HCT116 (cell line): ENCODE measurements around the gene OR10S1. TPM values are rescaled to one million over a fixed set of nuclear protein-coding genes. Genes with fewer than 3 reads are reported as not detected.

ENCODE experiments used
- ATAC-seq: fragments of 200-7000 bp; cut with Tn5 transposase; 2 replicates; pipeline ENCODE4 v1.9.1; 2020; ENCODE audit warnings: mild to moderate bottlenecking, moderate library complexity
- Bru-seq: library from RNA; stranded (reverse); fragments of 400-500 nt; gene quantifications from one replicate; lab custom pipeline; 2021; lab: Mats Ljungman, UMichigan
- BruChase-seq, 2 experiments: library from RNA; stranded (reverse); fragments of 400-500 nt; gene quantifications; one replicate each; lab custom pipeline; 2021; lab: Mats Ljungman, UMichigan
- BruUV-seq: library from RNA; stranded (reverse); fragments of 400-500 nt; replicated peaks from 2 replicates; lab custom pipeline; 2021; lab: Mats Ljungman, UMichigan
- CTCF ChIA-PET: fragments of 300-600 bp; sonication (Branson Sonifier 250); formaldehyde crosslinking; loops from one replicate; lab custom pipeline; 2021; ENCODE audit warnings: antibody characterized with exemption; lab: Charles Lee
- POLR2A ChIA-PET: fragments of 300-600, 350-600 bp; sonication (Branson Sonifier 250); formaldehyde crosslinking; loops from one replicate; lab custom pipeline; 2021; ENCODE audit warnings: antibody characterized with exemption; lab: Charles Lee
- RAD21 ChIA-PET, 2 experiments: fragments of 300-600 bp; sonication (Branson Sonifier 250); formaldehyde crosslinking; loops; one replicate each; lab custom pipeline; 2023; ENCODE audit warnings: low total read pairs in 2 of 2; ENCODE audit not compliant: uncharacterized antibody in 2 of 2, unreplicated experiment in 2 of 2, low non-redundant PET in 1 of 2; lab: Charles Lee
- DNase-seq: peaks from one replicate; pipeline ENCODE4 v3.0.0-alpha.2; 2010; ENCODE audit warnings: low read depth, low spot score
- H2AFZ ChIP-seq: fragments of 200-600 bp; shearing (Covaris generic), sonication (generic); 2 replicates; pipeline ENCODE4 v1.6.1; 2017; ENCODE audit warnings: low read depth, mixed run types, mixed read lengths, antibody characterized with exemption, low read length; ENCODE audit not compliant: poor library complexity, severe bottlenecking
- H3K27ac ChIP-seq: 2 replicates; pipeline ENCODE4 v1.5.1; 2012; ENCODE audit warnings: low read depth, low read length
- H3K27me3 ChIP-seq: fragments of 200-600 bp; sonication (generic); 2 replicates; pipeline ENCODE4 v1.6.1; 2016; ENCODE audit warnings: mixed run types, low read length, mixed read lengths; ENCODE audit not compliant: insufficient read depth
- H3K36me3 ChIP-seq, 2 experiments: fragments of 200-500 bp in 1 of 2; fragments of 200-600 bp in 1 of 2; sonication (Bioruptor generic) in 1 of 2; sonication (generic) in 1 of 2; 2 replicates each; pipeline versions ENCODE4 v1.5.1 to v1.6.1; 2014 to 2016; ENCODE audit warnings: low read length in 2 of 2, inconsistent platforms in 1 of 2, mixed read lengths in 1 of 2, mixed run types in 1 of 2; ENCODE audit not compliant: insufficient read depth in 2 of 2, control insufficient read depth in 1 of 2
- H3K4me1 ChIP-seq, 2 experiments: fragments of 200-600 bp in 1 of 2; sonication (generic) in 1 of 2; 2 replicates each; pipeline versions ENCODE4 v1.5.1 to v1.6.1; 2012 to 2017; ENCODE audit warnings: low read length in 2 of 2, inconsistent platforms in 1 of 2, mild to moderate bottlenecking in 1 of 2, mixed read lengths in 1 of 2, mixed run types in 1 of 2, moderate library complexity in 1 of 2; ENCODE audit not compliant: insufficient read depth in 2 of 2, control insufficient read depth in 1 of 2
- H3K4me2 ChIP-seq: fragments of 200-600 bp; sonication (generic); 2 replicates; pipeline ENCODE4 v1.6.1; 2017; ENCODE audit warnings: mixed run types, low read length, mixed read lengths
- H3K4me3 ChIP-seq, 2 experiments: fragments of 200-600 bp in 1 of 2; sonication (generic) in 1 of 2; replicated peaks in 1 of 2; 2 replicates each; pipeline ENCODE4 v1.5.1; 2011 to 2016; ENCODE audit warnings: low read length in 2 of 2, control low read depth in 1 of 2, low read depth in 1 of 2, mild to moderate bottlenecking in 1 of 2, mixed read lengths in 1 of 2, mixed run types in 1 of 2
- H3K79me2 ChIP-seq: fragments of 200-600 bp; sonication (generic); 2 replicates; pipeline ENCODE4 v1.6.1; 2017; ENCODE audit warnings: mild to moderate bottlenecking, mixed run types, low read length, moderate library complexity, mixed read lengths; ENCODE audit not compliant: insufficient read depth
- H3K9ac ChIP-seq: fragments of 200-600 bp; sonication (generic); 2 replicates; pipeline ENCODE4 v1.6.1; 2016; ENCODE audit warnings: low read length, mixed read lengths
- H3K9me2 ChIP-seq: fragments of 200-600 bp; sonication (generic), shearing (Covaris generic); 2 replicates; pipeline ENCODE4 v1.6.1; 2017; ENCODE audit warnings: mixed run types, mild to moderate bottlenecking, moderate library complexity; ENCODE audit not compliant: insufficient read depth
- H3K9me3 ChIP-seq, 2 experiments: fragments of 200-500 bp in 1 of 2; fragments of 200-600 bp in 1 of 2; sonication (Bioruptor generic) in 1 of 2; sonication (generic) in 1 of 2; 2 replicates each; pipeline ENCODE4 v1.6.1; 2014 to 2017; ENCODE audit warnings: low read length in 2 of 2, mixed read lengths in 2 of 2, inconsistent platforms in 1 of 2, low read depth in 1 of 2, mild to moderate bottlenecking in 1 of 2, mixed run types in 1 of 2, moderate library complexity in 1 of 2; ENCODE audit not compliant: control insufficient read depth in 1 of 2, insufficient read depth in 1 of 2
- H4K20me1 ChIP-seq: fragments of 200-600 bp; sonication (generic), shearing (Covaris generic); 2 replicates; pipeline ENCODE4 v1.6.1; 2017; ENCODE audit warnings: mixed run types, mild to moderate bottlenecking, moderate library complexity; ENCODE audit not compliant: insufficient read depth
- ATF3 ChIP-seq: IDR thresholded peaks from 2 replicates; pipeline ENCODE4 v1.6.1; 2012
- CBX3 ChIP-seq: IDR thresholded peaks from 2 replicates; pipeline ENCODE4 v1.6.1; 2012; ENCODE audit warnings: low read depth
- CEBPB ChIP-seq: IDR thresholded peaks from 2 replicates; pipeline ENCODE4 v1.6.1; 2012; ENCODE audit warnings: low read depth
- CTCF ChIP-seq, 3 experiments: fragments of 200-600 bp in 1 of 3; sonication (generic) in 1 of 3; IDR thresholded peaks in 2 of 3; conservative IDR thresholded peaks in 1 of 3; 2 replicates each; pipeline ENCODE4 v1.5.1; 2012 to 2017; ENCODE audit warnings: low read depth in 2 of 3, low read length in 2 of 3, antibody characterized with exemption in 1 of 3, borderline replicate concordance in 1 of 3, control low read depth in 1 of 3, mild to moderate bottlenecking in 1 of 3, mixed read lengths in 1 of 3, mixed run types in 1 of 3, moderate library complexity in 1 of 3; ENCODE audit not compliant: insufficient read depth in 1 of 3
- EGR1 ChIP-seq: IDR thresholded peaks from 2 replicates; pipeline ENCODE4 v1.6.1; 2012; ENCODE audit warnings: low read depth
- ELF1 ChIP-seq: IDR thresholded peaks from 2 replicates; pipeline ENCODE4 v1.6.1; 2012; ENCODE audit warnings: low read depth, borderline replicate concordance
- EZH2phosphoT487 ChIP-seq: fragments of 200-600 bp; IDR thresholded peaks from 2 replicates; pipeline ENCODE4 v1.6.1; 2018; ENCODE audit warnings: antibody characterized with exemption, borderline replicate concordance
- FOSL1 ChIP-seq: IDR thresholded peaks from 2 replicates; pipeline ENCODE4 v1.6.1; 2012; ENCODE audit warnings: low read depth
- JUND ChIP-seq: IDR thresholded peaks from 2 replicates; pipeline ENCODE4 v1.6.1; 2012
- MAX ChIP-seq: IDR thresholded peaks from 2 replicates; pipeline ENCODE4 v1.6.1; 2012
- POLR2A ChIP-seq: IDR thresholded peaks from 2 replicates; pipeline ENCODE4 v1.7.0; 2011; ENCODE audit warnings: borderline replicate concordance; ENCODE audit not compliant: insufficient read depth, insufficient read length; ENCODE audit errors: extremely low read depth
- POLR2AphosphoS5 ChIP-seq: IDR thresholded peaks from 2 replicates; pipeline ENCODE4 v1.6.1; 2011; ENCODE audit warnings: mild to moderate bottlenecking, low read depth, low read length, moderate library complexity
- REST ChIP-seq: IDR thresholded peaks from 2 replicates; pipeline ENCODE4 v1.6.1; 2012; ENCODE audit warnings: low read depth
- SP1 ChIP-seq: IDR thresholded peaks from 2 replicates; pipeline ENCODE4 v1.6.1; 2012; ENCODE audit warnings: low read depth
- SRF ChIP-seq: IDR thresholded peaks from 2 replicates; pipeline ENCODE4 v1.6.1; 2012; ENCODE audit warnings: low read depth
- ZFX ChIP-seq: fragments of 450-650 bp; IDR thresholded peaks from 2 replicates; pipeline ENCODE4 v1.6.1; 2017
- intact Hi-C: fragments of 100-400 bp; cut with micrococcal nuclease; formaldehyde crosslinking; loops from 2 replicates; pipeline ENCODE4 v1.10.0; 2022
- long read RNA-seq: library from polyadenylated mRNA; unstranded; transcript quantifications from one replicate; pipeline ENCODE4 v2.0.0, GENCODE V29; 2021; ENCODE audit not compliant: unreplicated experiment
- polyA plus RNA-seq: library from polyadenylated mRNA; unstranded; fragments of >200 nt; gene quantifications from 2 replicates; pipeline ENCODE4 v1.2.1, GENCODE V29; 2012; ENCODE audit warnings: missing spikeins
- total RNA-seq: library from RNA; stranded (reverse); gene quantifications from one replicate; pipeline ENCODE4 v1.2.1, GENCODE V29; 2021; ENCODE audit not compliant: unreplicated experiment

OR10S1 gene
- total RNA-seq (not detected), Bru-seq, nascent RNA (percentile 50 among the genes with signal in this experiment), BruChase-seq, experiment 1, labeled RNA remaining after a 6-hour chase (not detected), BruChase-seq, experiment 2, labeled RNA remaining after a 2-hour chase (percentile 20 among the genes with signal in this experiment)
- 0.05 and 0.10 TPM in 2 replicates for polyA plus RNA-seq
- long read RNA-seq: 0 reads

- H3K27me3 ChIP-seq: no peaks in the 10 kb centered on the region
- H3K4me1 ChIP-seq: no peaks in the 10 kb centered on the region
- 0 out of 2 replicates have a peak, but pooled peaks have one; percentile 18 for TF ChIP-seq JUND
- no peak for TF ChIP-seq EGR1
- peak; percentile 47; the same call in 1 of the 2 replicates for TF ChIP-seq CBX3
- TF ChIP-seq POLR2AphosphoS5: peak; percentile 42; the same call in 1 of the 2 replicates
- peak; percentile 52; the same call in 1 of the 2 replicates for TF ChIP-seq SP1
- TF ChIP-seq CEBPB: peak; percentile 89
- no peak for TF ChIP-seq EZH2phosphoT487
- no peak for TF ChIP-seq POLR2A
- DNase-seq (peak; percentile 48), ATAC-seq (no peak)
- H3K27ac ChIP-seq: no peak within 1 kb of the TSS
- ChIA-PET POLR2A (no interaction called here), RAD21 (no interaction called here), CTCF (no interaction called here)
- H3K36me3 ChIP-seq: no peaks in the 10 kb centered on the region
- BruUV-seq: no TSS peak
- no peaks in the 10 kb centered on the region for H4K20me1 ChIP-seq
- intact Hi-C loops: no loop called here
- H3K79me2 ChIP-seq: no peaks in the 10 kb centered on the region
- no peak within 1 kb of the TSS for H2AFZ ChIP-seq
- H3K9me2 ChIP-seq: no peaks in the 10 kb centered on the region
- H3K9ac ChIP-seq: no peak within 1 kb of the TSS
- H3K4me2 ChIP-seq: no peak within 1 kb of the TSS
- H3K4me3 ChIP-seq: no peak within 1 kb of the TSS
- no peaks in the 10 kb centered on the region for H3K9me3 ChIP-seq
These were observed at the start of gene OR10S1 for GRCh38 chr11:123977731-123978347. TSS of gene OR10S1 (minus strand) at chr11:123977781. CDS start at chr11:123977664, 117 bp downstream.

GRCh38 chr11:124026498-124026897 lies 48.9 kb upstream of the OR10S1 start, which contains the start of gene OR10G8:
TSS of gene OR10G8 (plus strand) at chr11:124026798. CDS start at chr11:124029623, 2,825 bp downstream.
- Histone ChIP-seq H3K36me3 (no peaks in the 10 kb centered on the region), H2AFZ (no peak within 1 kb of the TSS), H3K27ac (no peak within 1 kb of the TSS), H4K20me1 (no peaks in the 10 kb centered on the region), H3K4me2 (no peak within 1 kb of the TSS), H3K4me1 (no peaks in the 10 kb centered on the region), H3K27me3 (peaks cover 10% of the 10 kb centered on the region; the same call in 1 of the 2 replicates), H3K79me2 (no peaks in the 10 kb centered on the region), H3K9ac (no peak within 1 kb of the TSS), H3K9me2 (no peaks in the 10 kb centered on the region), H3K9me3 (no peaks in the 10 kb centered on the region), H3K4me3 (no peak within 1 kb of the TSS)
- no TSS peak for BruUV-seq
- intact Hi-C loops: no loop called here
- ATAC-seq (no peak), DNase-seq (no peak)
- POLR2A ChIA-PET: no interaction called here
- CTCF ChIA-PET: no interaction called here
- RAD21 ChIA-PET: no interaction called here
- no peak for TF ChIP-seq CTCF (IDR thresholded peaks at IDR 0.05 in 2 of 3, conservative IDR thresholded peaks at IDR 0.05 in 1 of 3; ENCODE audit: borderline replicate concordance in 1 of 3, insufficient read depth in 1 of 3, low read depth in 2 of 3, low read length in 2 of 3)
- no peak for TF ChIP-seq ELF1
- TF ChIP-seq ATF3: no peak
- no peak for TF ChIP-seq ZFX
- TF ChIP-seq SRF: no peak
- TF ChIP-seq REST: no peak
- TF ChIP-seq CEBPB: no peak
- no peak for TF ChIP-seq FOSL1
- TF ChIP-seq MAX: no peak
- TF ChIP-seq EZH2phosphoT487: no peak
